Smooth muscle cell (in vitro differentiated cells): Measurements from ENCODE around the gene UACA. TPM values are rescaled to one million over a fixed set of nuclear protein-coding genes. Genes with fewer than 3 reads are reported as not detected.

Experiments
- DNase-seq: peaks from one replicate; lab custom pipeline; 2025; ENCODE audit not compliant: unreplicated experiment; lab: John Stamatoyannopoulos, UW
- H2AFZ ChIP-seq: fragments of 200-600 bp; sonication (generic); 2 replicates; pipeline ENCODE4 v1.6.0; 2016; ENCODE audit warnings: antibody characterized with exemption, low read depth, mild to moderate bottlenecking
- H3F3A ChIP-seq: fragments of 200-600 bp; sonication (generic); 2 replicates; pipeline ENCODE4 v1.6.0; 2017; ENCODE audit warnings: antibody characterized with exemption, low read depth
- H3K27ac ChIP-seq: fragments of 200-600 bp; sonication (generic); 2 replicates; pipeline ENCODE4 v1.5.1; 2016; ENCODE audit warnings: low read depth, mild to moderate bottlenecking
- H3K27me3 ChIP-seq: fragments of 200-600 bp; sonication (generic); 2 replicates; pipeline ENCODE4 v1.6.1; 2016; ENCODE audit warnings: low read depth, mild to moderate bottlenecking
- H3K36me3 ChIP-seq: fragments of 200-600 bp; sonication (generic); 2 replicates; pipeline ENCODE4 v1.5.1; 2016; ENCODE audit warnings: low read depth
- H3K4me1 ChIP-seq: fragments of 200-600 bp; sonication (generic); 2 replicates; pipeline ENCODE4 v1.5.1; 2016; ENCODE audit warnings: low read depth
- H3K4me2 ChIP-seq: fragments of 200-600 bp; sonication (generic); 2 replicates; pipeline ENCODE4 v1.6.0; 2016; ENCODE audit warnings: mild to moderate bottlenecking
- H3K4me3 ChIP-seq: fragments of 200-600 bp; sonication (generic); 2 replicates; pipeline ENCODE4 v1.5.1; 2016; ENCODE audit warnings: mild to moderate bottlenecking
- H3K79me2 ChIP-seq: fragments of 200-600 bp; sonication (generic); 2 replicates; pipeline ENCODE4 v1.6.0; 2016; ENCODE audit warnings: low read depth, mild to moderate bottlenecking
- H3K9ac ChIP-seq: fragments of 200-600 bp; sonication (generic); 2 replicates; pipeline ENCODE4 v1.6.0; 2016; ENCODE audit warnings: low read depth
- H3K9me3 ChIP-seq: fragments of 200-600 bp; sonication (generic); replicated peaks from 2 replicates; pipeline ENCODE4 v1.5.1; 2016; ENCODE audit warnings: low read depth
- H4K20me1 ChIP-seq: fragments of 200-600 bp; sonication (generic); 2 replicates; pipeline ENCODE4 v1.6.0; 2016; ENCODE audit warnings: low read depth
- WGBS: methylation state at CpG from one replicate; pipeline ENCODE4 v1.1.7; 2016; ENCODE audit warnings: low lambda C conversion rate; 5-methylcytosine and 5-hydroxymethylcytosine counted together
- polyA plus RNA-seq: library from polyadenylated mRNA; unstranded; fragments of >200 nt; fragmentation: Nextera tagmentation; extraction: Ambion mirVana; gene quantifications from 2 replicates; pipeline ENCODE4 v1.2.1, GENCODE V29; 2016
- total RNA-seq: library from RNA; depleted of rRNA; stranded (reverse); fragments of >200 nt; gene quantifications from 2 replicates; pipeline ENCODE4 v1.2.3, GENCODE V29; 2014
- TF ChIP-seq, protein P1 (sequence below): fragments of 200-600 bp; sonication (generic); IDR thresholded peaks from 2 replicates; pipeline ENCODE4 v1.5.1; 2017; ENCODE audit warnings: borderline replicate concordance, mild to moderate bottlenecking, antibody characterized with exemption; ENCODE audit not compliant: insufficient read depth, poor library complexity, severe bottlenecking

Gene UACA
- total and polyA plus RNA-seq, 2 experiments from 2014 or later = 109 to 153 TPM

DNA sequence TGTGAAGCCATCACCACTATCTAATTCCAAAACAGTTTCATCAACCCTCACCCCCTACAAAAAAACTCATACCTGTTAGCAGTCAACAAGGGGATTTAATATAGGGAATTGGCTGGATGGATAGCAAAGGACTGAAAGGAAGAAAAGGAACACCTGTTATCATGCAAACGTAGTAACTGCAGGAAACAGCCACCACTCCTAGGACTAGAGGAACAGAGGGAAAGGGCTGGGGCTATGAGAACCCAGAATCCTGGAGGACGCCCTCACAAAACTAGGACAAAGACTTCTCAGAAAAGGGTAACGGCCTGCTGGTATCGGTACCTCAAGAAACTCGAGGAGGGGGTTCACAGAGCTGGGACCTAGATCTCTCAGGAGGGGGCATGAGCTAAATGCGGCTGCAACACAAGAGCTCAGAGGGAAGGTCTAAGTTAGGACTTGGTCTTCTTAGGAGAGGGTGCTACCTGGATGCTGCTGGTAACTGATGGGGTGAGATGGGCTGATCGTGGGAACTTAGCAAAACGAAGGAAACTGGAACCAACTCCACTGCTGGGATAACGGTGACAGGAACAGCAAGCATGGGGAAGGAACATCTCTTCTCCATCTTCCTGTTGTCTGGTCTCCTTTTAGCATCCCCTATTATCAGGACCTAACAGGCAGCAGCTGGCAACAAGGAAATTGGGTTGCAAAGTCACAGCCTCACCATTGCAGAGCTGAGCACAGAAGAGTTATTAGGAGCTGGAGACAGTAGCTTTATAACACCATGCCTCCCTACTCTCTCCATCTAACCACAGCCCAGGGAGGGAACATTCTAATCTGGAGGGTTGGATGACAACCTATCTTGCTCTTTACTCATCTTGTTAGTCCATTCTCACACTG lies 147.7 kb downstream of the UACA start:
- H2AFZ ChIP-seq = no peak overlapping the region
- no peak for DNase-seq
- TF ChIP-seq, protein P1, sequence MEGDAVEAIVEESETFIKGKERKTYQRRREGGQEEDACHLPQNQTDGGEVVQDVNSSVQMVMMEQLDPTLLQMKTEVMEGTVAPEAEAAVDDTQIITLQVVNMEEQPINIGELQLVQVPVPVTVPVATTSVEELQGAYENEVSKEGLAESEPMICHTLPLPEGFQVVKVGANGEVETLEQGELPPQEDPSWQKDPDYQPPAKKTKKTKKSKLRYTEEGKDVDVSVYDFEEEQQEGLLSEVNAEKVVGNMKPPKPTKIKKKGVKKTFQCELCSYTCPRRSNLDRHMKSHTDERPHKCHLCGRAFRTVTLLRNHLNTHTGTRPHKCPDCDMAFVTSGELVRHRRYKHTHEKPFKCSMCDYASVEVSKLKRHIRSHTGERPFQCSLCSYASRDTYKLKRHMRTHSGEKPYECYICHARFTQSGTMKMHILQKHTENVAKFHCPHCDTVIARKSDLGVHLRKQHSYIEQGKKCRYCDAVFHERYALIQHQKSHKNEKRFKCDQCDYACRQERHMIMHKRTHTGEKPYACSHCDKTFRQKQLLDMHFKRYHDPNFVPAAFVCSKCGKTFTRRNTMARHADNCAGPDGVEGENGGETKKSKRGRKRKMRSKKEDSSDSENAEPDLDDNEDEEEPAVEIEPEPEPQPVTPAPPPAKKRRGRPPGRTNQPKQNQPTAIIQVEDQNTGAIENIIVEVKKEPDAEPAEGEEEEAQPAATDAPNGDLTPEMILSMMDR = no peak
- H3K4me2 ChIP-seq = no peak overlapping the region
- no peak overlapping the region for H3K9ac ChIP-seq
- H3K79me2 ChIP-seq = no peaks in the 10 kb centered on the region
- H3K36me3 ChIP-seq = no peaks in the 10 kb centered on the region
- WGBS = 93% methylated on average over 9 of the region's 9 CpGs
- no peak overlapping the region for H3K27ac ChIP-seq
- no peaks in the 10 kb centered on the region for H4K20me1 ChIP-seq
- H3F3A ChIP-seq = peaks cover 5% of the 10 kb centered on the region
- no peaks in the 10 kb centered on the region for H3K4me1 ChIP-seq
- no peak overlapping the region for H3K4me3 ChIP-seq
- H3K27me3 ChIP-seq = no peaks in the 10 kb centered on the region
- no peaks in the 10 kb centered on the region for H3K9me3 ChIP-seq

DNA sequence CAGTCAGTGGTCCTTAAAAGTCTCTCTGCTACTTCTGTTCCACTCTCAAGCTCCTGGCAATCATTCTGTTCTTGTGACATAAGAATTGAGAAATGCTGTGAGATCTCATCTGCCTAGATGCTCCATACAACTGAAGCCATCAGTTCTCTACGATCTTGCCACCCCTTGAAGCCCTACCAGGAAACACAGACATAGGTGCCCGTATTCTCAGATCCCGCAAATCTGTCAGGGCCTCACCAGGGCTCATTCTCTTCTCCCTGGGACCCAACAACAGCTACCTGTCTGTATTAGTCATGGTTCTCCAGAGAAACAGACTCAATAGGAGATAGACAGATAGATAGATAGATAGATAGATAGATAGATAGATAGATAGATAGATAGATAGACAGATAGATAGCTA lies 149.1 kb downstream of the UACA start:
- Histone ChIP-seq H3K36me3 (no peaks in the 10 kb centered on the region), H3K79me2 (no peaks in the 10 kb centered on the region), H3K4me2 (no peak overlapping the region), H3K27me3 (no peaks in the 10 kb centered on the region), H3K4me1 (no peaks in the 10 kb centered on the region), H3K9ac (no peak overlapping the region), H4K20me1 (no peaks in the 10 kb centered on the region), H3K27ac (no peak overlapping the region), H3F3A (peaks cover 5% of the 10 kb centered on the region), H3K4me3 (no peak overlapping the region), H2AFZ (no peak overlapping the region), H3K9me3 (no peaks in the 10 kb centered on the region)
- TF ChIP-seq, protein P1 = no peak
- WGBS = 95% methylated on average over 3 of the region's 3 CpGs
- DNase-seq = no peak

DNA sequence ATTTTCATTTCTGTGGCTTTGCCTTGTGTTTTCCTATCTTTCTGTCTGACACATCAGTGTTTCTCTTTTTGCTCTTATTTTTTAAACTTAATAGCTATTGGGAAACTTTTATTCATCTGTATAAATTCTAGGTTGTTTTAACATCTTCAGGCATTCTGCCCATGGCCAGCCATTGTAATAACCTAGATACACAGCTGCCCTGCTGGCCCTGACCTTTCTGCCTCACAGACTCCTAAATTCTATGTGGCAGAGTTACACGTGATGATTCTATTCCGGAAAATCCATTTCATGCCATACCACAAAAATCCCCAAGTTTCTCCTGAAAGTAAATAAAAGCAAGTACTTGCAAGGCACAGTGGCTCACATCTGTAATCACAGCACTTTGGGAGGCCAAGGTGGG lies 150.1 kb downstream of the UACA start:
- WGBS = 66% methylated on average over 2 of the region's 2 CpGs
- Histone ChIP-seq H3K4me3 (no peak overlapping the region), H3K27me3 (no peaks in the 10 kb centered on the region), H3K79me2 (no peaks in the 10 kb centered on the region), H2AFZ (no peak overlapping the region), H3K9ac (no peak overlapping the region), H3K4me1 (peaks cover 3% of the 10 kb centered on the region), H3F3A (peaks cover 5% of the 10 kb centered on the region), H3K4me2 (no peak overlapping the region), H3K27ac (no peak overlapping the region), H3K9me3 (no peaks in the 10 kb centered on the region), H3K36me3 (no peaks in the 10 kb centered on the region), H4K20me1 (no peaks in the 10 kb centered on the region)
- TF ChIP-seq, protein P1 = no peak
- no peak for DNase-seq

DNA sequence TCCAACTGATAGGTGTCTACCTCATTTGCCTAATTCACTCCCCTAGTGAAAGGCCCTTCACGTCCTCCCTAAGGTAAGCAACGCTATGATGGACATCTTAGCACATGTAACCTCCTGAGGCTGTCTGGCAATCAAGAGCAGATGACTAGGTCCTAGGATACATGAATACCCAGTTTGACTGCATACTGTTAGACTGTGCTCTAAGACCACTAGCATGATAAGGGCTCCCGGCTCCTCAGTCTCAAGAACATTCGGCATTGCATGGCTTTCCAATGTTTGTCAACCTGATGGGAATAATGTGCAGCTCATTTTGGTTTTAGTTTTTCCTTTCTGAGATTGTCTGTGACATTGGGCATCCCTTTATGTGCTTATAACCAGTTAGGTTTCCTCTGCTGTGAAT lies 152.1 kb downstream of the UACA start:
- Histone ChIP-seq H3K9me3 (no peaks in the 10 kb centered on the region), H3K4me3 (no peak overlapping the region), H3K27me3 (no peaks in the 10 kb centered on the region), H4K20me1 (no peaks in the 10 kb centered on the region), H3F3A (peaks cover 4% of the 10 kb centered on the region), H3K4me2 (no peak overlapping the region), H3K27ac (no peak overlapping the region), H3K4me1 (peaks cover 11% of the 10 kb centered on the region), H3K79me2 (no peaks in the 10 kb centered on the region), H3K9ac (no peak overlapping the region), H2AFZ (no peak overlapping the region), H3K36me3 (no peaks in the 10 kb centered on the region)
- no peak for DNase-seq
- 88% methylated on average over 4 of the region's 4 CpGs for WGBS
- TF ChIP-seq, protein P1 = no peak
